H1 (cell line): ENCODE data around the gene ALLC. TPM values are rescaled to one million over a fixed set of nuclear protein-coding genes. Genes with fewer than 3 reads are reported as not detected.
A peak's percentile ranks its signal among the peaks of the same experiment; 100 is the strongest.

Experiments
- CTCF ChIA-PET: fragments of 300-600 bp; sonication (Branson Sonifier 250); formaldehyde crosslinking; loops from one replicate; lab custom pipeline; 2021; ENCODE audit not compliant: partially characterized antibody; lab: Charles Lee
- POLR2A ChIA-PET: fragments of 300-600 bp; sonication (Branson Sonifier 250); formaldehyde crosslinking; loops from one replicate; lab custom pipeline; 2021; ENCODE audit warnings: inconsistent platforms; ENCODE audit not compliant: partially characterized antibody; lab: Charles Lee
- DNase-seq, 2 experiments: peaks; one replicate each; pipeline versions ENCODE4 v3.0.0 to v3.0.0-alpha.2; 2010 to 2022; ENCODE audit warnings: low spot score in 2 of 2, low read depth in 1 of 2, mixed read lengths in 1 of 2
- FAIRE-seq: peaks from 2 replicates; lab custom pipeline; 2011; peaks lifted over from hg19 to GRCh38; lab: Jason Lieb, UNC
- H2AFZ ChIP-seq: 2 replicates; pipeline ENCODE4 v1.8.1; 2012; ENCODE audit warnings: low read length, inconsistent platforms
- H2AK5ac ChIP-seq: 2 replicates; pipeline ENCODE4 v1.6.1; 2013; ENCODE audit warnings: low read depth, low read length
- H2BK120ac ChIP-seq: replicated peaks from 2 replicates; pipeline ENCODE3; 2013; ENCODE audit warnings: low read depth, low read length, inconsistent platforms
- H2BK12ac ChIP-seq: 2 replicates; pipeline ENCODE4 v1.6.1; 2013; ENCODE audit warnings: low read depth, low read length
- H2BK15ac ChIP-seq: 2 replicates; pipeline ENCODE4 v1.6.1; 2013; ENCODE audit warnings: low read length
- H2BK20ac ChIP-seq: 2 replicates; pipeline ENCODE4 v1.6.1; 2013; ENCODE audit warnings: low read length
- H2BK5ac ChIP-seq: 2 replicates; pipeline ENCODE4 v1.6.1; 2013; ENCODE audit warnings: low read depth, low read length
- H3K14ac ChIP-seq: 2 replicates; pipeline ENCODE4 v1.6.1; 2013; ENCODE audit warnings: inconsistent platforms; ENCODE audit not compliant: insufficient read length
- H3K18ac ChIP-seq: 2 replicates; pipeline ENCODE4 v1.6.1; 2013; ENCODE audit warnings: low read length; ENCODE audit errors: extremely low read depth
- H3K23ac ChIP-seq: 2 replicates; pipeline ENCODE4 v1.6.1; 2013; ENCODE audit warnings: inconsistent platforms; ENCODE audit not compliant: insufficient read length
- H3K23me2 ChIP-seq: 2 replicates; pipeline ENCODE4 v1.6.1; 2013; ENCODE audit warnings: low read depth, low read length
- H3K27ac ChIP-seq: 2 replicates; pipeline ENCODE4 v1.6.1; 2011; ENCODE audit warnings: low read depth, low read length, inconsistent platforms
- H3K27me3 ChIP-seq, 4 experiments: replicated peaks in 1 of 4; 1 replicate in 1 of 4; 2 replicates in 3 of 4; pipeline versions ENCODE4 v1.6.1 to v1.8.1; 2011 to 2013; ENCODE audit warnings: low read length in 3 of 4, mild to moderate bottlenecking in 3 of 4, inconsistent platforms in 2 of 4, mixed read lengths in 2 of 4, moderate library complexity in 1 of 4; ENCODE audit not compliant: control insufficient read depth in 3 of 4, insufficient read depth in 3 of 4; ENCODE audit errors: extremely low read depth in 1 of 4
- H3K36me3 ChIP-seq, 4 experiments: 2 replicates each; pipeline versions ENCODE4 v1.6.1 to v1.8.1; 2011 to 2013; ENCODE audit warnings: mild to moderate bottlenecking in 4 of 4, low read length in 3 of 4, moderate library complexity in 2 of 4, control low read depth in 1 of 4, inconsistent platforms in 1 of 4; ENCODE audit not compliant: insufficient read depth in 4 of 4, control insufficient read depth in 2 of 4
- H3K4ac ChIP-seq: replicated peaks from 2 replicates; pipeline ENCODE3; 2013; ENCODE audit warnings: low read length, low read depth, mixed read lengths, inconsistent platforms; ENCODE audit not compliant: insufficient read length
- H3K4me1 ChIP-seq, 4 experiments: replicated peaks in 1 of 4; 1 replicate in 1 of 4; 2 replicates in 3 of 4; pipeline versions ENCODE4 v1.6.1 to v1.8.1; 2011 to 2013; ENCODE audit warnings: low read length in 3 of 4, inconsistent platforms in 2 of 4, mixed read lengths in 1 of 4; ENCODE audit not compliant: insufficient read depth in 4 of 4, control insufficient read depth in 3 of 4
- H3K4me2 ChIP-seq, 2 experiments: 2 replicates each; pipeline versions ENCODE4 v1.6.1 to v1.8.1; 2011 to 2013; ENCODE audit warnings: low read depth in 2 of 2, low read length in 2 of 2, control low read depth in 1 of 2, inconsistent platforms in 1 of 2, mild to moderate bottlenecking in 1 of 2; ENCODE audit not compliant: insufficient read depth in 1 of 2
- H3K4me3 ChIP-seq, 4 experiments: fragments of 200-600, 300-600 bp in 1 of 4; sonication (generic), shearing (Covaris generic), sonication (Bioruptor Twin) in 1 of 4; 2 replicates each; pipeline versions ENCODE4 v1.5.1 to v1.8.1; 2011 to 2016; ENCODE audit warnings: low read length in 4 of 4, low read depth in 3 of 4, control low read depth in 2 of 4, inconsistent platforms in 2 of 4, mild to moderate bottlenecking in 2 of 4, mixed read lengths in 1 of 4, moderate library complexity in 1 of 4; ENCODE audit not compliant: insufficient read depth in 2 of 4; ENCODE audit errors: extremely low read depth in 1 of 4
- H3K56ac ChIP-seq: replicated peaks from 2 replicates; pipeline ENCODE3; 2013; ENCODE audit warnings: low read depth, mild to moderate bottlenecking, mixed read lengths, low read length, inconsistent platforms; ENCODE audit not compliant: insufficient read length
- H3K79me1 ChIP-seq: 2 replicates; pipeline ENCODE4 v1.6.1; 2013; ENCODE audit warnings: low read depth, low read length, control low read depth
- H3K79me2 ChIP-seq, 2 experiments: 2 replicates each; pipeline versions ENCODE4 v1.6.1 to v1.8.1; 2012 to 2013; ENCODE audit warnings: low read length in 2 of 2, mild to moderate bottlenecking in 2 of 2, inconsistent platforms in 1 of 2; ENCODE audit not compliant: insufficient read depth in 2 of 2, control insufficient read depth in 1 of 2
- H3K9ac ChIP-seq, 4 experiments: replicated peaks in 1 of 4; 1 replicate in 1 of 4; 2 replicates in 3 of 4; pipeline versions ENCODE4 v1.6.1 to v1.8.1; 2011 to 2013; ENCODE audit warnings: low read depth in 3 of 4, low read length in 3 of 4, control low read depth in 2 of 4, mild to moderate bottlenecking in 2 of 4, moderate library complexity in 2 of 4, inconsistent platforms in 1 of 4; ENCODE audit errors: extremely low read depth in 1 of 4
- H3K9me3 ChIP-seq, 2 experiments: 2 replicates each; pipeline versions ENCODE4 v1.6.1 to v1.8.1; 2012 to 2013; ENCODE audit warnings: mild to moderate bottlenecking in 2 of 2, moderate library complexity in 2 of 2, control low read depth in 1 of 2, inconsistent platforms in 1 of 2, low read depth in 1 of 2, low read length in 1 of 2, mixed read lengths in 1 of 2; ENCODE audit not compliant: insufficient read depth in 2 of 2
- H4K20me1 ChIP-seq, 2 experiments: replicated peaks in 1 of 2; 2 replicates each; pipeline versions ENCODE3 to v1.8.1; 2011 to 2013; ENCODE audit warnings: inconsistent platforms in 2 of 2, low read length in 2 of 2, mild to moderate bottlenecking in 1 of 2; ENCODE audit not compliant: insufficient read depth in 2 of 2, control insufficient read depth in 1 of 2
- H4K5ac ChIP-seq: 2 replicates; pipeline ENCODE4 v1.6.1; 2013; ENCODE audit warnings: low read length, low read depth, mixed read lengths, inconsistent platforms; ENCODE audit not compliant: insufficient read length
- H4K8ac ChIP-seq: 2 replicates; pipeline ENCODE4 v1.8.0; 2013; ENCODE audit warnings: mild to moderate bottlenecking, moderate library complexity, low read length, inconsistent platforms; ENCODE audit not compliant: insufficient read depth; ENCODE audit errors: extremely low read depth
- H4K91ac ChIP-seq: replicated peaks from 2 replicates; pipeline ENCODE3; 2013; ENCODE audit warnings: low read length, mixed read lengths, inconsistent platforms; ENCODE audit not compliant: insufficient read length
- ASH2L ChIP-seq: fragments of 200-600, 300-600 bp; sonication (generic); IDR thresholded peaks from one replicate; pipeline ENCODE4 v1.7.1; 2017; ENCODE audit warnings: low read length
- BACH1 ChIP-seq: IDR thresholded peaks from 2 replicates; pipeline ENCODE4 v1.6.1; 2012; ENCODE audit warnings: low read length, improper control_type of control experiment
- CTBP2 ChIP-seq: IDR thresholded peaks from 2 replicates; pipeline ENCODE4 v1.7.0; 2011; ENCODE audit warnings: borderline replicate concordance, mild to moderate bottlenecking, moderate library complexity, mixed read lengths, low read length; ENCODE audit not compliant: insufficient read depth, insufficient read length
- JUND ChIP-seq: IDR thresholded peaks from 2 replicates; pipeline ENCODE4 v1.6.1; 2011; ENCODE audit warnings: mild to moderate bottlenecking, improper control_type of control experiment, low read length
- WGBS, 2 experiments: shearing (Covaris generic) in 1 of 2; methylation state at CpG; one replicate each; pipeline versions ENCODE4 v1.1.6 to v1.1.7; 2013 to 2015; ENCODE audit warnings: low lambda C conversion rate in 2 of 2, mixed read lengths in 2 of 2, inconsistent platforms in 1 of 2, low coverage in 1 of 2, missing lambda C conversion rate in 1 of 2; ENCODE audit not compliant: insufficient replicate concordance in 2 of 2, insufficient coverage in 1 of 2, insufficient read length in 1 of 2; ENCODE audit errors: extremely low coverage in 1 of 2, missing lambda C conversion rate in 1 of 2; 5-methylcytosine and 5-hydroxymethylcytosine counted together
- polyA plus RNA-seq, 7 experiments: library from polyadenylated mRNA; depleted of rRNA in 3 of 7; stranded (reverse) in 5 of 7; unstranded in 2 of 7; fragments of >200 nt in 5 of 7; fragments of 200-250 nt in 2 of 7; gene quantifications; 1 replicate in 5 of 7; 2 replicates in 1 of 7; 4 replicates in 1 of 7; pipeline versions ENCODE4 v1.2.1 to v1.2.3, GENCODE V29; 2011 to 2013; ENCODE audit warnings: missing spikeins in 2 of 7, mixed read lengths in 2 of 7
- total RNA-seq: library from RNA; stranded (reverse); fragmentation: NEBNext Ultra II Directional; extraction: Animal tissue kit (Norgen Biotek cat#: 25700); gene quantifications from 2 replicates; pipeline ENCODE4 v1.2.1, GENCODE V29; 2021

Gene ALLC
- total and polyA plus RNA-seq, 2 of the 8 experiments (the other 6 are each of a cell fraction or from before 2014, with no cell fraction given) = not detected

- TF ChIP-seq CTBP2 (no peak), ASH2L (no peak), JUND (no peak), BACH1 (no peak)
- H4K91ac ChIP-seq = no peak overlapping the region
- ChIA-PET POLR2A (interaction anchor here (1.2 to 2.2 kb wide), 2 partner anchors 15 to 79 kb away, joined by 4 to 9 read pairs; partner anchors contain the start of gene RNASEH1), CTCF (interaction anchor here (0.9 to 2.4 kb wide), 3 partner anchors 8 to 15 kb away, joined by 3 to 13 read pairs (median 10); no protein-coding TSS in a partner anchor)
- no peak overlapping the region for H3K23ac ChIP-seq
- H2BK20ac ChIP-seq = no peak overlapping the region
- H3K4me1 ChIP-seq = no peaks in the 10 kb centered on the region; a peak in 1 of 7 replicates
- H2BK12ac ChIP-seq = no peak overlapping the region
- FAIRE-seq (no peak), DNase-seq (peak in 1 of 2 experiments; percentile 29)
- H2BK120ac ChIP-seq = no peak overlapping the region
- no peaks in the 10 kb centered on the region for H3K9me3 ChIP-seq
- H3K27ac ChIP-seq = no peak overlapping the region
- H3K14ac ChIP-seq = no peak overlapping the region
- no peak overlapping the region for H3K56ac ChIP-seq
- no peaks in the 10 kb centered on the region; a peak in 1 of 7 replicates for H3K27me3 ChIP-seq
- H4K5ac ChIP-seq = no peak overlapping the region
- 89% methylated on average over 13 of the region's 13 CpGs; no CpG with 5 or more reads in 1 of the 2 experiments for WGBS, 2 experiments
- H4K20me1 ChIP-seq = no peaks in the 10 kb centered on the region
- no peak overlapping the region for H3K18ac ChIP-seq
- H2AFZ ChIP-seq = no peak overlapping the region
- H2BK15ac ChIP-seq = no peak overlapping the region
- H3K23me2 ChIP-seq = no peaks in the 10 kb centered on the region
- no peak overlapping the region for H3K4me2 ChIP-seq
- H3K79me1 ChIP-seq = no peaks in the 10 kb centered on the region
- H2BK5ac ChIP-seq = no peak overlapping the region
- no peak overlapping the region for H3K4ac ChIP-seq
- H3K79me2 ChIP-seq = no peaks in the 10 kb centered on the region
- no peak overlapping the region for H4K8ac ChIP-seq
- no peak overlapping the region for H3K4me3 ChIP-seq
- no peaks in the 10 kb centered on the region for H3K36me3 ChIP-seq
- no peak overlapping the region for H2AK5ac ChIP-seq
- no peak overlapping the region for H3K9ac ChIP-seq
These were observed 21.3 kb upstream of the ALLC start for GRCh38 chr2:3636586-3637310.
